IMR-90 (cell line): Measurements from ENCODE around the gene LRRK2.

Experiments
- CEBPB ChIP-seq: IDR thresholded peaks from 2 replicates; pipeline ENCODE4 v1.6.1; 2012; ENCODE audit warnings: low read depth, low read length, improper control_type of control experiment
- CTCF ChIP-seq: conservative IDR thresholded peaks from 2 replicates; pipeline ENCODE4 v1.5.1; 2012; ENCODE audit warnings: mild to moderate bottlenecking, low read depth, low read length, improper control_type of control experiment
- POLR2A ChIP-seq: IDR thresholded peaks from 2 replicates; pipeline ENCODE4 v1.6.1; 2012; ENCODE audit warnings: mild to moderate bottlenecking, low read depth, low read length

GRCh38 chr12:40188558-40189320, 36.1 kb upstream of the LRRK2 start:
- TF ChIP-seq CEBPB, result no peak
- no peak for TF ChIP-seq POLR2A
- no peak for TF ChIP-seq CTCF
